H1 (cell line): Measurements from ENCODE around the gene RIT2. TPM values are rescaled to one million over a fixed set of nuclear protein-coding genes. Genes with fewer than 3 reads are reported as not detected.

Source experiments
- BRCA1 ChIP-seq: IDR thresholded peaks from 2 replicates; pipeline ENCODE4 v1.6.1; 2012; ENCODE audit warnings: low read depth, low read length, improper control_type of control experiment
- CBX8 ChIP-seq: fragments of 300-800, 300-1000 bp; sonication (generic); IDR thresholded peaks from 2 replicates; pipeline ENCODE4 v1.7.1; 2016; ENCODE audit warnings: low read depth, low read length, borderline replicate concordance
- polyA plus RNA-seq, 7 experiments: library from polyadenylated mRNA; depleted of rRNA in 3 of 7; stranded (reverse) in 5 of 7; unstranded in 2 of 7; fragments of >200 nt in 5 of 7; fragments of 200-250 nt in 2 of 7; gene quantifications; 1 replicate in 5 of 7; 2 replicates in 1 of 7; 4 replicates in 1 of 7; pipeline versions ENCODE4 v1.2.1 to v1.2.3, GENCODE V29; 2011 to 2013; ENCODE audit warnings: missing spikeins in 2 of 7, mixed read lengths in 2 of 7
- total RNA-seq: library from RNA; stranded (reverse); fragmentation: NEBNext Ultra II Directional; extraction: Animal tissue kit (Norgen Biotek cat#: 25700); gene quantifications from 2 replicates; pipeline ENCODE4 v1.2.1, GENCODE V29; 2021

The RIT2 gene
- total and polyA plus RNA-seq, 2 of the 8 experiments (the other 6 are each of a cell fraction or from before 2014, with no cell fraction given): 0.67 to 3.2 TPM

DNA sequence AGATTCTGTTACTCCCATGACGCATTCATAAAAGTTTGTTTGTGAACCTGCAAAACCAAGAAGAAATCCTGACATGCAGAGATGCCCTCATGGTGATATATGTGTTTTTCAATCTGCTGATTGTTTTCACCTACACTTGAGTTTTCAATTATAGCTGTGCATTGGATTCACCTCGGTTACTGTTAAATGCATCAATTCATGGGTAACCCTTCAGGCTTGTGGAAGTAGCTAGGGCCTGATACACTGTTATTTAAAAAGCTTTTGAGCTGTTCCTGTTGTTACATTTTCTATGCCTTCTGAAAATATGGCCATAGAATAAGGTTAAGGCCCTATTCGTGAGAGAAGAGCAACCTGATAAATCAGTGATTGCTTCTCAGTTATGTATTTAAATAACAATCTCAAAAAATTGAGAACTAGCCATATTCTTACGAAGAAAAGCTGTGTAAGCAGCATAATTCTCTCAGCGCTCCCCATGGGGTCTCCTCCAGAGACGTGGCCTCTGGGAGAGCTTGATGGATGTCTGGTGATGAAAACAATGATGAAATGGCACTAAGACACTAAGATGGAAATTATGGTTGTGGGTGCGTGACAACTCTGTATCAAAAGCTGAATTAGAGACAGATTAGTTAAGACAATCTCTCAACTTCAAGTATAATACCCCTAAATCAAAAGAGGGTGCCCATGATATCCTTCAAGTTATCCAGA, 60.5 kb downstream of the RIT2 start (continued):
- TF ChIP-seq BRCA1 (no peak), CBX8 (no peak)
- TF ChIP-seq, all 59 proteins: peak for 0
